HepG2 (cell line): Measurements from ENCODE around the gene CYBRD1. TPM values are rescaled to one million over a fixed set of nuclear protein-coding genes. Genes with fewer than 3 reads are reported as not detected.

Experiments
- ARHGAP35 ChIP-seq: sonication (generic); formaldehyde crosslinking; IDR thresholded peaks from 2 replicates; pipeline ENCODE4 v1.9.0; 2022; ENCODE audit warnings: mild to moderate bottlenecking, inconsistent platforms, moderate library complexity, missing genetic modification reagents, borderline replicate concordance
- HNRNPL ChIP-seq: fragments of 200-400 bp; formaldehyde crosslinking; IDR thresholded peaks from 2 replicates; pipeline ENCODE4 v1.6.1; 2017; ENCODE audit warnings: mild to moderate bottlenecking, low read depth, low read length
- MEIS2 ChIP-seq: sonication (generic); formaldehyde crosslinking; IDR thresholded peaks from 2 replicates; pipeline ENCODE4 v1.9.0; 2021; ENCODE audit warnings: mild to moderate bottlenecking, missing genetic modification reagents
- SAFB2 ChIP-seq: sonication (generic); formaldehyde crosslinking; IDR thresholded peaks from 2 replicates; pipeline ENCODE4 v1.5.1; 2020; ENCODE audit warnings: missing genetic modification reagents, low read depth, mild to moderate bottlenecking, borderline replicate concordance
- ZNF562 ChIP-seq: sonication (generic); formaldehyde crosslinking; IDR thresholded peaks from 2 replicates; pipeline ENCODE4 v1.8.0; 2022; ENCODE audit warnings: missing genetic modification reagents, borderline replicate concordance
- ZNF749 ChIP-seq: sonication (generic); formaldehyde crosslinking; IDR thresholded peaks from 2 replicates; pipeline ENCODE4 v1.8.0; 2022; ENCODE audit warnings: mild to moderate bottlenecking, missing genetic modification reagents, moderate library complexity, borderline replicate concordance
- ZSCAN12 ChIP-seq: sonication (generic); formaldehyde crosslinking; IDR thresholded peaks from 2 replicates; pipeline ENCODE4 v1.9.0; 2021; ENCODE audit warnings: mild to moderate bottlenecking, missing genetic modification reagents
- ZSCAN25 ChIP-seq: sonication (generic); formaldehyde crosslinking; IDR thresholded peaks from 2 replicates; pipeline ENCODE4 v1.8.0; 2022; ENCODE audit warnings: mild to moderate bottlenecking, missing genetic modification reagents
- polyA plus RNA-seq, 8 experiments: library from polyadenylated mRNA; depleted of rRNA in 3 of 8; stranded (reverse) in 7 of 8; unstranded in 1 of 8; fragments of >200 nt; fragmentation: Illumina TruSeq in 4 of 8; extraction: Trizol in 4 of 8; gene quantifications; 2 replicates each; pipeline versions ENCODE4 v1.2.1 to v1.2.3, GENCODE V29; 2011 to 2016; ENCODE audit warnings: low read depth in 4 of 8, missing spikeins in 1 of 8, mixed read lengths in 1 of 8; ENCODE audit not compliant: insufficient read depth in 1 of 8
- total RNA-seq, 5 experiments: library from RNA; depleted of rRNA; stranded (reverse); fragments of >200 nt; fragmentation: Illumina TruSeq; extraction: Trizol; gene quantifications; 2 replicates each; pipeline ENCODE4 v1.2.3, GENCODE V29; 2016; ENCODE audit warnings: low read depth in 1 of 5
- TF ChIP-seq, protein P1 (sequence below): sonication (generic); formaldehyde crosslinking; IDR thresholded peaks from 2 replicates; pipeline ENCODE4 v1.4.0; 2020; ENCODE audit warnings: missing genetic modification reagents, borderline replicate concordance
- TF ChIP-seq, protein P2 (sequence below): IDR thresholded peaks from 2 replicates; pipeline ENCODE4 v1.6.1; 2016
- TF ChIP-seq, protein P3 (sequence below): sonication (generic); formaldehyde crosslinking; IDR thresholded peaks from 2 replicates; pipeline ENCODE4 v1.5.0; 2020; ENCODE audit warnings: missing genetic modification reagents
- TF ChIP-seq, protein P4 (sequence below): sonication (generic); formaldehyde crosslinking; IDR thresholded peaks from 2 replicates; pipeline ENCODE4 v1.5.0; 2020; ENCODE audit warnings: mild to moderate bottlenecking, missing genetic modification reagents
- TF ChIP-seq, protein P5 (sequence below): sonication (generic); formaldehyde crosslinking; IDR thresholded peaks from 2 replicates; pipeline ENCODE4 v1.8.1; 2023; ENCODE audit warnings: missing genetic modification reagents, inconsistent platforms, borderline replicate concordance
- TF ChIP-seq, protein P6 (sequence below): sonication (generic); formaldehyde crosslinking; IDR thresholded peaks from 2 replicates; pipeline ENCODE4 v1.8.1; 2023; ENCODE audit warnings: mild to moderate bottlenecking, inconsistent platforms, moderate library complexity, missing genetic modification reagents, borderline replicate concordance
- TF ChIP-seq, protein P7 (sequence below): sonication (generic); formaldehyde crosslinking; conservative IDR thresholded peaks from 2 replicates; pipeline ENCODE4 v1.4.0; 2020; ENCODE audit warnings: missing genetic modification reagents

Gene CYBRD1
- total and polyA plus RNA-seq, 2 of the 13 experiments (the other 11 are each of a cell fraction or from before 2014, with no cell fraction given) = 0.13 to 0.42 TPM

DNA sequence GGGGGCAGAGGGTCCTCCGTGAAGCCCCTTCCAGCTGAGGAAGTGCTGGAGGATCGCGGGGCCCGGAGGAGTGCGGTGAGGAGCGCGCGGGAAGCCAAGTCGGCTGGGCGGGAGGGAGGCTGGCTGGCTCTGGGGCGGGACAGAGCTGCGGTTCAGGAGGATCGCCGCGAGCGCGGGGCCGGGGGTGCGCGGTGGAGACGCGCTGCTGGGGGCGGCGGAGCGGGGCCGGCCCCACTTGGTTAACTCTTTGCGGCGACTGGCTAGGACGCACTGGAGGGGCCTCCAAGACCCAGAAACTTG, 464 bp downstream of the CYBRD1 start (continued):
- TF ChIP-seq, protein P1, sequence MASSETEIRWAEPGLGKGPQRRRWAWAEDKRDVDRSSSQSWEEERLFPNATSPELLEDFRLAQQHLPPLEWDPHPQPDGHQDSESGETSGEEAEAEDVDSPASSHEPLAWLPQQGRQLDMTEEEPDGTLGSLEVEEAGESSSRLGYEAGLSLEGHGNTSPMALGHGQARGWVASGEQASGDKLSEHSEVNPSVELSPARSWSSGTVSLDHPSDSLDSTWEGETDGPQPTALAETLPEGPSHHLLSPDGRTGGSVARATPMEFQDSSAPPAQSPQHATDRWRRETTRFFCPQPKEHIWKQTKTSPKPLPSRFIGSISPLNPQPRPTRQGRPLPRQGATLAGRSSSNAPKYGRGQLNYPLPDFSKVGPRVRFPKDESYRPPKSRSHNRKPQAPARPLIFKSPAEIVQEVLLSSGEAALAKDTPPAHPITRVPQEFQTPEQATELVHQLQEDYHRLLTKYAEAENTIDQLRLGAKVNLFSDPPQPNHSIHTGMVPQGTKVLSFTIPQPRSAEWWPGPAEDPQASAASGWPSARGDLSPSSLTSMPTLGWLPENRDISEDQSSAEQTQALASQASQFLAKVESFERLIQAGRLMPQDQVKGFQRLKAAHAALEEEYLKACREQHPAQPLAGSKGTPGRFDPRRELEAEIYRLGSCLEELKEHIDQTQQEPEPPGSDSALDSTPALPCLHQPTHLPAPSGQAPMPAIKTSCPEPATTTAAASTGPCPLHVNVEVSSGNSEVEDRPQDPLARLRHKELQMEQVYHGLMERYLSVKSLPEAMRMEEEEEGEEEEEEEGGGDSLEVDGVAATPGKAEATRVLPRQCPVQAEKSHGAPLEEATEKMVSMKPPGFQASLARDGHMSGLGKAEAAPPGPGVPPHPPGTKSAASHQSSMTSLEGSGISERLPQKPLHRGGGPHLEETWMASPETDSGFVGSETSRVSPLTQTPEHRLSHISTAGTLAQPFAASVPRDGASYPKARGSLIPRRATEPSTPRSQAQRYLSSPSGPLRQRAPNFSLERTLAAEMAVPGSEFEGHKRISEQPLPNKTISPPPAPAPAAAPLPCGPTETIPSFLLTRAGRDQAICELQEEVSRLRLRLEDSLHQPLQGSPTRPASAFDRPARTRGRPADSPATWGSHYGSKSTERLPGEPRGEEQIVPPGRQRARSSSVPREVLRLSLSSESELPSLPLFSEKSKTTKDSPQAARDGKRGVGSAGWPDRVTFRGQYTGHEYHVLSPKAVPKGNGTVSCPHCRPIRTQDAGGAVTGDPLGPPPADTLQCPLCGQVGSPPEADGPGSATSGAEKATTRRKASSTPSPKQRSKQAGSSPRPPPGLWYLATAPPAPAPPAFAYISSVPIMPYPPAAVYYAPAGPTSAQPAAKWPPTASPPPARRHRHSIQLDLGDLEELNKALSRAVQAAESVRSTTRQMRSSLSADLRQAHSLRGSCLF = no peak
- TF ChIP-seq, protein P2, sequence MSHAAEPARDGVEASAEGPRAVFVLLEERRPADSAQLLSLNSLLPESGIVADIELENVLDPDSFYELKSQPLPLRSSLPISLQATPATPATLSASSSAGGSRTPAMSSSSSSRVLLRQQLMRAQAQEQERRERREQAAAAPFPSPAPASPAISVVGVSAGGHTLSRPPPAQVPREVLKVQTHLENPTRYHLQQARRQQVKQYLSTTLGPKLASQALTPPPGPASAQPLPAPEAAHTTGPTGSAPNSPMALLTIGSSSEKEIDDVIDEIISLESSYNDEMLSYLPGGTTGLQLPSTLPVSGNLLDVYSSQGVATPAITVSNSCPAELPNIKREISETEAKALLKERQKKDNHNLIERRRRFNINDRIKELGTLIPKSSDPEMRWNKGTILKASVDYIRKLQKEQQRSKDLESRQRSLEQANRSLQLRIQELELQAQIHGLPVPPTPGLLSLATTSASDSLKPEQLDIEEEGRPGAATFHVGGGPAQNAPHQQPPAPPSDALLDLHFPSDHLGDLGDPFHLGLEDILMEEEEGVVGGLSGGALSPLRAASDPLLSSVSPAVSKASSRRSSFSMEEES (CRISPR knock-in tag) = no peak
- no peak for TF ChIP-seq ZSCAN12
- TF ChIP-seq ZSCAN25 (CRISPR knock-in tag) = no peak
- TF ChIP-seq MEIS2 = 0 out of 2 replicates have a peak, but pooled peaks have one; percentile 35
- no peak for TF ChIP-seq ZNF562 (CRISPR knock-in tag)
- TF ChIP-seq, protein P3, sequence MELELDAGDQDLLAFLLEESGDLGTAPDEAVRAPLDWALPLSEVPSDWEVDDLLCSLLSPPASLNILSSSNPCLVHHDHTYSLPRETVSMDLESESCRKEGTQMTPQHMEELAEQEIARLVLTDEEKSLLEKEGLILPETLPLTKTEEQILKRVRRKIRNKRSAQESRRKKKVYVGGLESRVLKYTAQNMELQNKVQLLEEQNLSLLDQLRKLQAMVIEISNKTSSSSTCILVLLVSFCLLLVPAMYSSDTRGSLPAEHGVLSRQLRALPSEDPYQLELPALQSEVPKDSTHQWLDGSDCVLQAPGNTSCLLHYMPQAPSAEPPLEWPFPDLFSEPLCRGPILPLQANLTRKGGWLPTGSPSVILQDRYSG (CRISPR knock-in tag) = no peak
- 0 out of 2 replicates have a peak, but pooled peaks have one; percentile 6 for TF ChIP-seq ARHGAP35
- TF ChIP-seq, protein P4, sequence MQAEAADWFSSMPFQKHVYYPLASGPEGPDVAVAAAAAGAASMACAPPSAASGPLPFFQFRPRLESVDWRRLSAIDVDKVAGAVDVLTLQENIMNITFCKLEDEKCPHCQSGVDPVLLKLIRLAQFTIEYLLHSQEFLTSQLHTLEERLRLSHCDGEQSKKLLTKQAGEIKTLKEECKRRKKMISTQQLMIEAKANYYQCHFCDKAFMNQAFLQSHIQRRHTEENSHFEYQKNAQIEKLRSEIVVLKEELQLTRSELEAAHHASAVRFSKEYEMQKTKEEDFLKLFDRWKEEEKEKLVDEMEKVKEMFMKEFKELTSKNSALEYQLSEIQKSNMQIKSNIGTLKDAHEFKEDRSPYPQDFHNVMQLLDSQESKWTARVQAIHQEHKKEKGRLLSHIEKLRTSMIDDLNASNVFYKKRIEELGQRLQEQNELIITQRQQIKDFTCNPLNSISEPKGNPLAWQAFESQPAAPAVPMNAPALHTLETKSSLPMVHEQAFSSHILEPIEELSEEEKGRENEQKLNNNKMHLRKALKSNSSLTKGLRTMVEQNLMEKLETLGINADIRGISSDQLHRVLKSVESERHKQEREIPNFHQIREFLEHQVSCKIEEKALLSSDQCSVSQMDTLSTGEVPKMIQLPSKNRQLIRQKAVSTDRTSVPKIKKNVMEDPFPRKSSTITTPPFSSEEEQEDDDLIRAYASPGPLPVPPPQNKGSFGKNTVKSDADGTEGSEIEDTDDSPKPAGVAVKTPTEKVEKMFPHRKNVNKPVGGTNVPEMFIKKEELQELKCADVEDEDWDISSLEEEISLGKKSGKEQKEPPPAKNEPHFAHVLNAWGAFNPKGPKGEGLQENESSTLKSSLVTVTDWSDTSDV (CRISPR knock-in tag) = 0 out of 2 replicates have a peak, but pooled peaks have one; percentile 35
- 0 out of 2 replicates have a peak, but pooled peaks have one; percentile 5 for TF ChIP-seq SAFB2 (CRISPR knock-in tag)
- TF ChIP-seq, protein P5, sequence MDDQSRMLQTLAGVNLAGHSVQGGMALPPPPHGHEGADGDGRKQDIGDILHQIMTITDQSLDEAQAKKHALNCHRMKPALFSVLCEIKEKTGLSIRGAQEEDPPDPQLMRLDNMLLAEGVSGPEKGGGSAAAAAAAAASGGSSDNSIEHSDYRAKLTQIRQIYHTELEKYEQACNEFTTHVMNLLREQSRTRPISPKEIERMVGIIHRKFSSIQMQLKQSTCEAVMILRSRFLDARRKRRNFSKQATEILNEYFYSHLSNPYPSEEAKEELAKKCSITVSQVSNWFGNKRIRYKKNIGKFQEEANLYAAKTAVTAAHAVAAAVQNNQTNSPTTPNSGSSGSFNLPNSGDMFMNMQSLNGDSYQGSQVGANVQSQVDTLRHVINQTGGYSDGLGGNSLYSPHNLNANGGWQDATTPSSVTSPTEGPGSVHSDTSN (CRISPR knock-in tag) = 0 out of 2 replicates have a peak, but pooled peaks have one; percentile 8
- TF ChIP-seq, protein P6, sequence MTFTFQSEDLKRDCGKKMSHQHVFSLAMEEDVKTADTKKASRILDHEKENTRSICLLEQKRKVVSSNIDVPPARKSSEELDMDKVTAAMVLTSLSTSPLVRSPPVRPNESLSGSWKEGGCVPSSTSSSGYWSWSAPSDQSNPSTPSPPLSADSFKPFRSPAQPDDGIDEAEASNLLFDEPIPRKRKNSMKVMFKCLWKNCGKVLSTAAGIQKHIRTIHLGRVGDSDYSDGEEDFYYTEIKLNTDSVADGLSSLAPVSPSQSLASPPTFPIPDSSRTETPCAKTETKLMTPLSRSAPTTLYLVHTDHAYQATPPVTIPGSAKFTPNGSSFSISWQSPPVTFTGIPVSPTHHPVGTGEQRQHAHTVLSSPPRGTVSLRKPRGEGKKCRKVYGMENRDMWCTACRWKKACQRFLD (CRISPR knock-in tag) = 0 out of 2 replicates have a peak, but pooled peaks have one; percentile 49
- TF ChIP-seq HNRNPL = no peak
- TF ChIP-seq ZNF749 (CRISPR knock-in tag) = 0 out of 2 replicates have a peak, but pooled peaks have one; percentile 34
- TF ChIP-seq, protein P7, sequence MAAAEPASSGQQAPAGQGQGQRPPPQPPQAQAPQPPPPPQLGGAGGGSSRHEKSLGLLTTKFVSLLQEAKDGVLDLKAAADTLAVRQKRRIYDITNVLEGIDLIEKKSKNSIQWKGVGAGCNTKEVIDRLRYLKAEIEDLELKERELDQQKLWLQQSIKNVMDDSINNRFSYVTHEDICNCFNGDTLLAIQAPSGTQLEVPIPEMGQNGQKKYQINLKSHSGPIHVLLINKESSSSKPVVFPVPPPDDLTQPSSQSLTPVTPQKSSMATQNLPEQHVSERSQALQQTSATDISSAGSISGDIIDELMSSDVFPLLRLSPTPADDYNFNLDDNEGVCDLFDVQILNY (CRISPR knock-in tag) = no peak
